Dedifferentiated amniotic fluid mesenchymal stem cell (primary cell): ENCODE measurements around the gene CD300LD.

Source experiments
- DNase-seq: peaks from one replicate; pipeline ENCODE4 v3.0.0-alpha.2; 2016; ENCODE audit errors: extremely low spot score

CD300LD gene

GRCh38 chr17:74543891-74544760 is 48.0 kb downstream of the CD300LD start:
- DNase-seq: no peak

GRCh38 chr17:74543406-74543805 is 48.7 kb downstream of the CD300LD start:
- no peak for DNase-seq

GRCh38 chr17:74542727-74543383 is 49.2 kb downstream of the CD300LD start:
- DNase-seq: no peak

GRCh38 chr17:74542166-74542565 is 49.9 kb downstream of the CD300LD start:
- no peak for DNase-seq

- no peak for DNase-seq
Measured at GRCh38 chr17:74541176-74542111, 50.6 kb downstream of the CD300LD start.

- no peak for DNase-seq
Measured at GRCh38 chr17:74539281-74539820, 52.7 kb downstream of the CD300LD start.

GRCh38 chr17:74536890-74537289 is 55.2 kb downstream of the CD300LD start:
- no peak for DNase-seq

- DNase-seq: no peak
Measured at GRCh38 chr17:74532115-74532514, 60.0 kb downstream of the CD300LD start.

- DNase-seq: no peak
Measured at GRCh38 chr17:74531231-74531761, 60.8 kb downstream of the CD300LD start, which contains the start of gene CD300LB. Gene CD300LB, minus strand, starts transcription at chr17:74531475. Its CDS starts 125 bp downstream, at chr17:74531350.

- DNase-seq: no peak
Measured at GRCh38 chr17:74530831-74531150, 61.3 kb downstream of the CD300LD start.
